Osteoblast (primary cell): Measurements from ENCODE around the gene USP21. TPM values are rescaled to one million over a fixed set of nuclear protein-coding genes. Genes with fewer than 3 reads are reported as not detected.

ENCODE experiments used
- DNase-seq: peaks from one replicate; pipeline ENCODE4 v3.0.0; 2011; ENCODE audit warnings: low spot score, mixed read lengths; ENCODE audit not compliant: insufficient read length; ENCODE audit errors: missing footprints
- H2AFZ ChIP-seq: 2 replicates; pipeline ENCODE4 v1.6.0; 2011; ENCODE audit warnings: mild to moderate bottlenecking, low read length
- H3K27ac ChIP-seq: 2 replicates; pipeline ENCODE4 v1.5.1; 2011; ENCODE audit warnings: mild to moderate bottlenecking, low read depth, low read length, moderate library complexity
- H3K27me3 ChIP-seq: 2 replicates; pipeline ENCODE4 v1.6.0; 2012; ENCODE audit warnings: mild to moderate bottlenecking, control low read depth, inconsistent platforms, low read length, moderate library complexity; ENCODE audit not compliant: insufficient read depth
- H3K36me3 ChIP-seq: 2 replicates; pipeline ENCODE4 v1.5.1; 2011; ENCODE audit warnings: mild to moderate bottlenecking, low read length, control low read depth, moderate library complexity; ENCODE audit not compliant: insufficient read depth
- H3K4me1 ChIP-seq: 2 replicates; pipeline ENCODE4 v1.5.1; 2011; ENCODE audit warnings: mild to moderate bottlenecking, low read length, control low read depth, moderate library complexity; ENCODE audit not compliant: insufficient read depth
- H3K4me2 ChIP-seq: 2 replicates; pipeline ENCODE4 v1.6.0; 2011; ENCODE audit warnings: mild to moderate bottlenecking, low read length; ENCODE audit not compliant: insufficient read depth
- H3K4me3 ChIP-seq: fragments of 200-600 bp; sonication (generic); 3 replicates; pipeline ENCODE4 v1.5.1; 2012; ENCODE audit warnings: mild to moderate bottlenecking, low read length, inconsistent platforms; ENCODE audit not compliant: insufficient read depth
- H3K79me2 ChIP-seq: 2 replicates; pipeline ENCODE4 v1.6.0; 2012; ENCODE audit warnings: mild to moderate bottlenecking, low read length, control low read depth, inconsistent platforms; ENCODE audit not compliant: insufficient read depth
- H3K9me3 ChIP-seq: 2 replicates; pipeline ENCODE4 v1.5.1; 2011; ENCODE audit warnings: low read depth, low read length, control low read depth
- H4K20me1 ChIP-seq: 2 replicates; pipeline ENCODE4 v1.6.0; 2012; ENCODE audit warnings: mild to moderate bottlenecking, low read length, control low read depth; ENCODE audit not compliant: insufficient read depth
- CTCF ChIP-seq: IDR thresholded peaks from 2 replicates; pipeline ENCODE4 v1.5.1; 2011; ENCODE audit warnings: mild to moderate bottlenecking, low read depth, low read length, moderate library complexity; ENCODE audit errors: extremely low read depth
- total RNA-seq: library from RNA; depleted of rRNA; stranded (reverse); fragments of >200 nt; gene quantifications from 2 replicates; pipeline ENCODE4 v1.2.3, GENCODE V29; 2012

Gene USP21
- total RNA-seq, 1 donor: 8.0 TPM

- Histone ChIP-seq H3K4me3 (peak within 1 kb of the TSS; percentile 97), H3K9me3 (no peaks in the 10 kb centered on the region), H3K79me2 (peaks cover 44% of the 10 kb centered on the region), H3K4me1 (peaks cover 54% of the 10 kb centered on the region), H3K27ac (peak within 1 kb of the TSS; percentile 94), H3K27me3 (no peaks in the 10 kb centered on the region), H3K36me3 (peaks cover 19% of the 10 kb centered on the region), H3K4me2 (peak within 1 kb of the TSS; percentile 89), H4K20me1 (no peaks in the 10 kb centered on the region), H2AFZ (peak within 1 kb of the TSS; percentile 92)
- DNase-seq: peak; percentile 93
- peak; percentile 23 for TF ChIP-seq CTCF
These were observed 42.8 kb downstream of the USP21 start, which contains the start of gene NDUFS2 for GRCh38 chr1:161201836-161202712. NDUFS2 (plus strand) TSS chr1:161202367; CDS start chr1:161202386, 19 bp downstream.

- Histone ChIP-seq H3K27ac (peak overlapping the region; percentile 18), H3K4me3 (no peak overlapping the region), H2AFZ (no peak overlapping the region), H3K36me3 (peaks cover 55% of the 10 kb centered on the region), H3K9me3 (no peaks in the 10 kb centered on the region), H4K20me1 (peaks cover 2% of the 10 kb centered on the region), H3K4me1 (peaks cover 16% of the 10 kb centered on the region), H3K27me3 (no peaks in the 10 kb centered on the region), H3K79me2 (peaks cover 42% of the 10 kb centered on the region), H3K4me2 (no peak overlapping the region)
- TF ChIP-seq CTCF: no peak
- DNase-seq: peak; percentile 77
These were observed 47.3 kb downstream of the USP21 start for GRCh38 chr1:161206411-161207140.

GRCh38 chr1:161207173-161207572, 47.9 kb downstream of the USP21 start:
- Histone ChIP-seq H3K4me3 (no peak overlapping the region), H3K36me3 (peaks cover 61% of the 10 kb centered on the region)
- no peak for DNase-seq

More at GRCh38 chr1:161207173-161207572, 47.9 kb downstream of the USP21 start:
- Histone ChIP-seq H2AFZ (no peak overlapping the region), H3K79me2 (peaks cover 41% of the 10 kb centered on the region), H3K4me2 (no peak overlapping the region), H3K27ac (peak overlapping the region; percentile 18), H3K27me3 (no peaks in the 10 kb centered on the region), H4K20me1 (peaks cover 2% of the 10 kb centered on the region), H3K4me1 (peaks cover 12% of the 10 kb centered on the region), H3K9me3 (no peaks in the 10 kb centered on the region)
- TF ChIP-seq CTCF: no peak
